GM23248 (cell line): ENCODE data around the gene CDR2. TPM values are rescaled to one million over a fixed set of nuclear protein-coding genes. Genes with fewer than 3 reads are reported as not detected.

Experiments used
- DNase-seq: peaks from one replicate; pipeline ENCODE4 v3.0.0-alpha.2; 2015
- H2AFZ ChIP-seq: fragments of 200-600 bp; sonication (generic); 2 replicates; pipeline ENCODE4 v1.6.1; 2016; ENCODE audit warnings: antibody characterized with exemption
- H3F3A ChIP-seq: fragments of 200-600 bp; sonication (generic); 2 replicates; pipeline ENCODE4 v1.6.1; 2016; ENCODE audit warnings: mild to moderate bottlenecking, antibody characterized with exemption, mixed run types; ENCODE audit not compliant: insufficient read depth
- H3K27ac ChIP-seq: fragments of 200-600 bp; sonication (generic); 2 replicates; pipeline ENCODE4 v1.5.1; 2016; ENCODE audit warnings: mild to moderate bottlenecking
- H3K27me3 ChIP-seq: fragments of 200-600 bp; sonication (generic); replicated peaks from 2 replicates; pipeline ENCODE4 v1.6.1; 2016; ENCODE audit warnings: mild to moderate bottlenecking; ENCODE audit not compliant: insufficient read depth
- H3K36me3 ChIP-seq: fragments of 200-600 bp; sonication (generic); 2 replicates; pipeline ENCODE4 v1.6.1; 2016; ENCODE audit warnings: low read depth, mild to moderate bottlenecking
- H3K4me1 ChIP-seq: fragments of 200-600 bp; sonication (generic); 2 replicates; pipeline ENCODE4 v1.6.1; 2016; ENCODE audit warnings: mild to moderate bottlenecking; ENCODE audit not compliant: insufficient read depth
- H3K4me2 ChIP-seq: fragments of 200-600 bp; sonication (generic); one replicate; pipeline ENCODE4 v1.6.1; 2016; ENCODE audit warnings: mild to moderate bottlenecking; ENCODE audit not compliant: unreplicated experiment
- H3K4me3 ChIP-seq: fragments of 200-600 bp; sonication (generic); 2 replicates; pipeline ENCODE4 v1.5.1; 2016; ENCODE audit warnings: mild to moderate bottlenecking
- H3K79me2 ChIP-seq: fragments of 200-600 bp; sonication (generic); 2 replicates; pipeline ENCODE4 v1.6.1; 2016; ENCODE audit warnings: mild to moderate bottlenecking; ENCODE audit not compliant: insufficient read depth
- H3K9ac ChIP-seq: fragments of 200-600 bp; sonication (generic); 2 replicates; pipeline ENCODE4 v1.6.1; 2016; ENCODE audit warnings: mild to moderate bottlenecking
- H3K9me2 ChIP-seq: fragments of 200-600 bp; sonication (generic); 2 replicates; pipeline ENCODE4 v1.6.1; 2016; ENCODE audit warnings: mixed run types, mild to moderate bottlenecking, moderate library complexity; ENCODE audit not compliant: insufficient read depth
- H3K9me3 ChIP-seq: fragments of 200-600 bp; sonication (generic); one replicate; pipeline ENCODE4 v1.6.1; 2017; ENCODE audit warnings: low read depth
- H4K20me1 ChIP-seq: fragments of 200-600 bp; sonication (generic); 2 replicates; pipeline ENCODE4 v1.6.0; 2016; ENCODE audit not compliant: insufficient read depth
- EZH2 ChIP-seq: fragments of 200-600 bp; sonication (generic); IDR thresholded peaks from 2 replicates; pipeline ENCODE4 v1.6.1; 2018; ENCODE audit warnings: antibody characterized with exemption, mild to moderate bottlenecking; ENCODE audit not compliant: insufficient read depth, poor library complexity, severe bottlenecking
- EZH2phosphoT487 ChIP-seq: fragments of 200-600 bp; sonication (generic); IDR thresholded peaks from 2 replicates; pipeline ENCODE4 v1.6.1; 2018; ENCODE audit warnings: antibody characterized with exemption, moderate library complexity, mild to moderate bottlenecking, low read depth; ENCODE audit not compliant: insufficient read depth
- WGBS, 2 experiments: methylation state at CpG; one replicate each; pipeline ENCODE4 v1.1.6; 2015 to 2017; ENCODE audit warnings: low lambda C conversion rate in 2 of 2, low coverage in 1 of 2; ENCODE audit errors: missing lambda C conversion rate in 2 of 2; 5-methylcytosine and 5-hydroxymethylcytosine counted together
- in situ Hi-C: fragments of 300-500 bp; cut with MboI; formaldehyde crosslinking; loops from 2 replicates; pipeline ENCODE4 v1.15.0; 2020
- polyA plus RNA-seq: library from polyadenylated mRNA; unstranded; fragments of >200 nt; fragmentation: Nextera tagmentation; extraction: Ambion mirVana; gene quantifications from 2 replicates; pipeline ENCODE4 v1.2.1, GENCODE V29; 2016
- total RNA-seq: library from RNA; depleted of rRNA; stranded (reverse); fragments of >200 nt; shearing (Covaris generic); gene quantifications from 2 replicates; pipeline ENCODE4 v1.2.3, GENCODE V29; 2014; rRNA removed

The CDR2 gene
- total and polyA plus RNA-seq, 2 experiments from 2014 or later, result 25.1 to 45.6 TPM

- H3K27me3 ChIP-seq, result no peaks in the 10 kb centered on the region
- H2AFZ ChIP-seq, result no peak overlapping the region
- no peak overlapping the region; the same call in 1 of the 2 replicates for H3K4me3 ChIP-seq
- DNase-seq, result no peak
- 95 to 97% methylated on average over 1 of the region's 1 CpG for WGBS, 2 experiments
- H4K20me1 ChIP-seq, result no peaks in the 10 kb centered on the region
- peaks cover 47% of the 10 kb centered on the region for H3K79me2 ChIP-seq
- H3K9ac ChIP-seq, result peak overlapping the region; percentile 90; the same call in 1 of the 2 replicates
- no peaks in the 10 kb centered on the region for H3K36me3 ChIP-seq
- no peak for TF ChIP-seq EZH2
- TF ChIP-seq EZH2phosphoT487, result no peak
- no peaks in the 10 kb centered on the region for H3K9me2 ChIP-seq
- in situ Hi-C loops, result loop anchor here (5.0 kb wide), 1 partner anchor 102 kb away; no protein-coding TSS in a partner anchor
- peak overlapping the region; percentile 93 for H3K27ac ChIP-seq
- H3K9me3 ChIP-seq, result no peaks in the 10 kb centered on the region
- peak overlapping the region; percentile 80 for H3K4me2 ChIP-seq
- H3F3A ChIP-seq, result peaks cover 19% of the 10 kb centered on the region
- H3K4me1 ChIP-seq, result no peaks in the 10 kb centered on the region
Observed at GRCh38 chr16:22299036-22299435, 75.4 kb downstream of the CDR2 start.

GRCh38 chr16:22297871-22298733, 76.3 kb downstream of the CDR2 start:
- Histone ChIP-seq H3K4me3 (peak overlapping the region; percentile 78), H3F3A (peaks cover 19% of the 10 kb centered on the region), H3K4me1 (no peaks in the 10 kb centered on the region), H3K4me2 (peak overlapping the region; percentile 80), H3K27me3 (no peaks in the 10 kb centered on the region), H3K9ac (peak overlapping the region; percentile 90), H4K20me1 (no peaks in the 10 kb centered on the region), H2AFZ (peak overlapping the region; percentile 58), H3K79me2 (peaks cover 44% of the 10 kb centered on the region), H3K9me2 (no peaks in the 10 kb centered on the region), H3K27ac (peak overlapping the region; percentile 93), H3K36me3 (no peaks in the 10 kb centered on the region), H3K9me3 (no peaks in the 10 kb centered on the region)
- DNase-seq, result peak; percentile 99
- in situ Hi-C loops, result loop anchor here (5.0 kb wide), 1 partner anchor 101 kb away; no protein-coding TSS in a partner anchor
- no peak for TF ChIP-seq EZH2
- TF ChIP-seq EZH2phosphoT487, result no peak
- WGBS, 2 experiments, result 1 to 2% methylated on average over 36 to 39 of the region's 39 CpGs

DNA sequence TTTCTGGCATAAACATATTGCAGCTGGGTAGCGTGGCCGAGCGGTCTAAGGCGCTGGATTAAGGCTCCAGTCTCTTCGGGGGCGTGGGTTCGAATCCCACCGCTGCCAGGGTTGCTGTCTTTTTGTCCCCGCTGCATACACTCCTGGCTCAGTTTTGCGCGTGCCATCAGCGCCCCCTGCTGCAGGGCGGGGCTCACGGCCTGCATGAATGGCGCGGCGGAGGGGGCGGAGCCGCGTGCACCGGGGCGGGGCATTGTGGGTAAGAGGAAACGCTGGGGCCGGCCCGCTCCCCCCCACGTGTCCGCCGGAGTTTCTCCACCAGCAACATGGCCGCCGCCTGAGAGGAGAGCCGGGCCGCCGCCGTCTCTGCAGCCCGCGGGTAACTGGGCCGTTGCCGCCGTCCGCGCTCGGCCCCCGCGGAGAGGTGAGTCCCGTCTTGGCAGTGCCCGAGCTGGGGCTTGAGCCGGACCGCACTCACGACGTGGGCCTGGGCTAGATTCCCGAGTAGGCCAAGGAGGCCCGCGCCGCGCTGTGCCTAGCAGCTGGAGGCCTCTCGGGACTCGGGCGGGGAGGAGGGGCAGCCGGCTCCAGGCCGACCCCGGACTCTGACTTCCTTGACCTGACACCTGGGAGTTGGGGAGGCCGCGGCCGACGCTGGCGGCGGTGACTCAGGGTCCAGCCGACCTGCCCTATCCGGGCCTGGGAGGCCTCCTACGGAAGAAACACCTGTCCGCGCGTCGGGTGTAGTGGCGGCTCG, 77.1 kb downstream of the CDR2 start, which contains the start of gene POLR3E:
POLR3E (plus strand) TSS at position 296 of the 757 bp plus-strand sequence. CDS start 5,560 bp downstream, outside the sequence.
- DNase-seq, result peak; percentile 97
- peak within 1 kb of the TSS; percentile 90 for H3K9ac ChIP-seq
- H4K20me1 ChIP-seq, result no peaks in the 10 kb centered on the region
- H3K27me3 ChIP-seq, result no peaks in the 10 kb centered on the region
- no peaks in the 10 kb centered on the region for H3K9me2 ChIP-seq
- H3K4me2 ChIP-seq, result peak within 1 kb of the TSS; percentile 95
- H3K27ac ChIP-seq, result peak within 1 kb of the TSS; percentile 93
- H3F3A ChIP-seq, result peaks cover 19% of the 10 kb centered on the region
- H3K36me3 ChIP-seq, result no peaks in the 10 kb centered on the region
- H3K79me2 ChIP-seq, result peaks cover 36% of the 10 kb centered on the region
- no peaks in the 10 kb centered on the region for H3K9me3 ChIP-seq
- H3K4me1 ChIP-seq, result no peaks in the 10 kb centered on the region
- peak within 1 kb of the TSS; percentile 96 for H2AFZ ChIP-seq
- WGBS, 2 experiments, result 0 to 1% methylated on average over 46 to 73 of the region's 76 CpGs
- in situ Hi-C loops, result loop anchor here (5.0 kb wide), 1 partner anchor 100 kb away; no protein-coding TSS in a partner anchor
- H3K4me3 ChIP-seq, result peak within 1 kb of the TSS; percentile 88
- TF ChIP-seq EZH2phosphoT487, result no peak
- TF ChIP-seq EZH2, result no peak

GRCh38 chr16:22296225-22297113, 78.0 kb downstream of the CDR2 start:
- DNase-seq, result peak; percentile 39
- TF ChIP-seq EZH2 (no peak), EZH2phosphoT487 (no peak)
- WGBS, 2 experiments, result 5 to 6% methylated on average over 17 of the region's 17 CpGs

More at GRCh38 chr16:22296225-22297113, 78.0 kb downstream of the CDR2 start:
- Histone ChIP-seq H3K9ac (peak overlapping the region; percentile 78), H3K4me2 (peak overlapping the region; percentile 95), H3K79me2 (peaks cover 28% of the 10 kb centered on the region), H3K4me1 (no peaks in the 10 kb centered on the region; the same call in 1 of the 2 replicates), H3K9me2 (no peaks in the 10 kb centered on the region), H3K27ac (no peak overlapping the region), H3K9me3 (no peaks in the 10 kb centered on the region), H3K4me3 (peak overlapping the region; percentile 88), H3K36me3 (no peaks in the 10 kb centered on the region), H3K27me3 (no peaks in the 10 kb centered on the region), H3F3A (peaks cover 19% of the 10 kb centered on the region), H4K20me1 (no peaks in the 10 kb centered on the region), H2AFZ (peak overlapping the region; percentile 96)
- in situ Hi-C loops, result loop anchor here (5.0 kb wide), 1 partner anchor 99 kb away; no protein-coding TSS in a partner anchor

Other genes with a start within 250 kb of the CDR2 start
- gene SDR42E2, start 212.1 kb downstream of the CDR2 start, total RNA-seq, result not detected in 2 replicates
- not detected in 2 replicates for gene SDR42E2, start 212.1 kb downstream of the CDR2 start, polyA plus RNA-seq
- 16.3 and 16.6 TPM in 2 replicates for gene EEF2K, start 168.3 kb downstream of the CDR2 start, total RNA-seq
- gene EEF2K, start 168.3 kb downstream of the CDR2 start, polyA plus RNA-seq, result 6.9 and 8.7 TPM in 2 replicates
- 20.8 and 27.1 TPM in 2 replicates for gene POLR3E, start 77.2 kb downstream of the CDR2 start, total RNA-seq
- 12.4 and 14.0 TPM in 2 replicates for gene POLR3E, start 77.2 kb downstream of the CDR2 start, polyA plus RNA-seq
- gene NPIPB5, start 136.3 kb upstream of the CDR2 start, total RNA-seq, result 21.3 and 29.0 TPM in 2 replicates
- 28.0 and 50.8 TPM in 2 replicates for gene NPIPB5, start 136.3 kb upstream of the CDR2 start, polyA plus RNA-seq